ENCODE data around the gene DSCAML1. TPM values are rescaled to one million over a fixed set of nuclear protein-coding genes. Genes with fewer than 3 reads are reported as not detected.
A peak's percentile ranks its signal among the peaks of the same experiment; 100 is the strongest.

Gene DSCAML1
- total RNA-seq, 1 donor from 2014 or later, result 2.5 TPM

- TF ChIP-seq CTCF (IDR thresholded peaks at IDR 0.05; ENCODE audit: unreplicated experiment), result no peak
- H3K4me3 Mint-ChIP-seq, result no peak overlapping the region
- peaks cover 5% of the 10 kb centered on the region for H3K27me3 Mint-ChIP-seq (ENCODE audit: low read depth)
- H3K27ac Mint-ChIP-seq, result peak overlapping the region; percentile 3
- peaks cover 2% of the 10 kb centered on the region for H3K36me3 Mint-ChIP-seq
- peaks cover 11% of the 10 kb centered on the region for H3K9me3 Mint-ChIP-seq
- H3K4me1 Mint-ChIP-seq, result peaks cover 33% of the 10 kb centered on the region
- no peak for DNase-seq (ENCODE audit: low spot score in 2 of 2, unreplicated experiment in 2 of 2)
Measured at GRCh38 chr11:117724104-117724503, 72.9 kb downstream of the DSCAML1 start.

- TF ChIP-seq CTCF (IDR thresholded peaks at IDR 0.05; ENCODE audit: unreplicated experiment), result no peak
- Mint-ChIP-seq H3K27me3 (ENCODE audit: low read depth) (peaks cover 7% of the 10 kb centered on the region), H3K9me3 (peaks cover 10% of the 10 kb centered on the region), H3K4me3 (no peak overlapping the region), H3K27ac (no peak overlapping the region), H3K36me3 (peaks cover 2% of the 10 kb centered on the region), H3K4me1 (peaks cover 37% of the 10 kb centered on the region)
- no peak for DNase-seq (ENCODE audit: low spot score in 2 of 2, unreplicated experiment in 2 of 2)
Measured at GRCh38 chr11:117723277-117724024, 73.6 kb downstream of the DSCAML1 start.

- DNase-seq (ENCODE audit: low spot score in 2 of 2, unreplicated experiment in 2 of 2), result no peak
- Mint-ChIP-seq H3K27ac (peak overlapping the region; percentile 59), H3K27me3 (ENCODE audit: low read depth) (peaks cover 4% of the 10 kb centered on the region), H3K36me3 (no peaks in the 10 kb centered on the region), H3K9me3 (no peaks in the 10 kb centered on the region), H3K4me1 (peaks cover 51% of the 10 kb centered on the region), H3K4me3 (no peak overlapping the region)
- TF ChIP-seq CTCF (IDR thresholded peaks at IDR 0.05; ENCODE audit: unreplicated experiment), result no peak
Measured at GRCh38 chr11:117722082-117722481, 74.9 kb downstream of the DSCAML1 start.

- Mint-ChIP-seq H3K4me1 (peaks cover 56% of the 10 kb centered on the region), H3K4me3 (no peak overlapping the region), H3K36me3 (no peaks in the 10 kb centered on the region), H3K27me3 (ENCODE audit: low read depth) (peaks cover 4% of the 10 kb centered on the region), H3K27ac (no peak overlapping the region), H3K9me3 (no peaks in the 10 kb centered on the region)
- DNase-seq (ENCODE audit: low spot score in 2 of 2, unreplicated experiment in 2 of 2), result no peak
- no peak for TF ChIP-seq CTCF (IDR thresholded peaks at IDR 0.05; ENCODE audit: unreplicated experiment)
Measured at GRCh38 chr11:117720061-117720511, 76.9 kb downstream of the DSCAML1 start.

- peaks cover 4% of the 10 kb centered on the region for H3K27me3 Mint-ChIP-seq (ENCODE audit: low read depth)
- DNase-seq (ENCODE audit: low spot score in 2 of 2, unreplicated experiment in 2 of 2), result no peak
- peaks cover 53% of the 10 kb centered on the region for H3K4me1 Mint-ChIP-seq
- H3K9me3 Mint-ChIP-seq, result no peaks in the 10 kb centered on the region
- no peak overlapping the region for H3K27ac Mint-ChIP-seq
- TF ChIP-seq CTCF (IDR thresholded peaks at IDR 0.05; ENCODE audit: unreplicated experiment), result no peak
- no peak overlapping the region for H3K4me3 Mint-ChIP-seq
- no peaks in the 10 kb centered on the region for H3K36me3 Mint-ChIP-seq
Measured at GRCh38 chr11:117719480-117719879, 77.5 kb downstream of the DSCAML1 start.
